Measurements from ENCODE around the gene HOGA1.
"Not testable (repeated sequence)": the region's sequence is repeated elsewhere in the genome, so short reads cannot be mapped to it uniquely, and the experiment has no call there.

Gene HOGA1

GRCh38 chr10:97612386-97612785, 28.2 kb downstream of the HOGA1 start:
- DNase-seq: peak in 1 of 5 experiments; percentile 8

- no peak for DNase-seq
Observed at GRCh38 chr10:97618285-97618684, 34.1 kb downstream of the HOGA1 start.

GRCh38 chr10:97618733-97619132, 34.5 kb downstream of the HOGA1 start:
- no peak for DNase-seq

- no peak for DNase-seq
Observed at GRCh38 chr10:97623277-97623676, 39.1 kb downstream of the HOGA1 start.

- DNase-seq: no peak
Observed at GRCh38 chr10:97627731-97628130, 43.5 kb downstream of the HOGA1 start.

GRCh38 chr10:97628228-97628627, 44.0 kb downstream of the HOGA1 start:
- no peak for DNase-seq

GRCh38 chr10:97629289-97629688, 45.1 kb downstream of the HOGA1 start:
- no peak for DNase-seq

- no peak for DNase-seq
Observed at GRCh38 chr10:97631098-97631497, 46.9 kb downstream of the HOGA1 start.

- DNase-seq: peak; percentile 79 to 93 (median 84)
Observed at GRCh38 chr10:97632949-97633884, 49.0 kb downstream of the HOGA1 start, which contains the start of gene MORN4. Gene MORN4, minus strand, starts transcription at chr10:97633500. Its CDS starts 13,847 bp downstream, at chr10:97619653.

GRCh38 chr10:97633921-97634320, 49.7 kb downstream of the HOGA1 start:
- DNase-seq: peak in 1 of 5 experiments; percentile 36

- no peak for DNase-seq
Observed at GRCh38 chr10:97635577-97635976, 51.4 kb downstream of the HOGA1 start.

GRCh38 chr10:97639090-97639489, 54.9 kb downstream of the HOGA1 start:
- not testable (repeated sequence) for DNase-seq

- DNase-seq: peak; percentile 93 to 99 (median 99)
Observed at GRCh38 chr10:97640174-97640867, 56.1 kb downstream of the HOGA1 start, which contains the start of gene PI4K2A. Gene PI4K2A, plus strand, starts transcription at chr10:97640671. Its CDS starts 72 bp downstream, at chr10:97640743.

- peak in 1 of 5 experiments; percentile 39 for DNase-seq
Observed at GRCh38 chr10:97640868-97641811, 57.0 kb downstream of the HOGA1 start.

GRCh38 chr10:97642471-97643159, 58.4 kb downstream of the HOGA1 start:
- DNase-seq: not testable (repeated sequence)

- no peak for DNase-seq
Observed at GRCh38 chr10:97643441-97643985, 59.3 kb downstream of the HOGA1 start.

- no peak for DNase-seq
Observed at GRCh38 chr10:97644936-97645335, 60.7 kb downstream of the HOGA1 start.

- no peak for DNase-seq
Observed at GRCh38 chr10:97647556-97647955, 63.4 kb downstream of the HOGA1 start.

GRCh38 chr10:97648562-97649404, 64.6 kb downstream of the HOGA1 start:
- DNase-seq: peak in 2 of 5 experiments; percentile 65 to 90

- not testable (repeated sequence) for DNase-seq
Observed at GRCh38 chr10:97649405-97649750, 65.2 kb downstream of the HOGA1 start.

Data from T-helper 2 cell (primary cell).